ENCODE data around the gene ENTR1. TPM values are rescaled to one million over a fixed set of nuclear protein-coding genes. Genes with fewer than 3 reads are reported as not detected.

The ENTR1 gene
- total and polyA plus RNA-seq, 2 of the 13 experiments (the other 11 are each of a cell fraction or from before 2014, with no cell fraction given): 70.1 to 76.4 TPM

DNA sequence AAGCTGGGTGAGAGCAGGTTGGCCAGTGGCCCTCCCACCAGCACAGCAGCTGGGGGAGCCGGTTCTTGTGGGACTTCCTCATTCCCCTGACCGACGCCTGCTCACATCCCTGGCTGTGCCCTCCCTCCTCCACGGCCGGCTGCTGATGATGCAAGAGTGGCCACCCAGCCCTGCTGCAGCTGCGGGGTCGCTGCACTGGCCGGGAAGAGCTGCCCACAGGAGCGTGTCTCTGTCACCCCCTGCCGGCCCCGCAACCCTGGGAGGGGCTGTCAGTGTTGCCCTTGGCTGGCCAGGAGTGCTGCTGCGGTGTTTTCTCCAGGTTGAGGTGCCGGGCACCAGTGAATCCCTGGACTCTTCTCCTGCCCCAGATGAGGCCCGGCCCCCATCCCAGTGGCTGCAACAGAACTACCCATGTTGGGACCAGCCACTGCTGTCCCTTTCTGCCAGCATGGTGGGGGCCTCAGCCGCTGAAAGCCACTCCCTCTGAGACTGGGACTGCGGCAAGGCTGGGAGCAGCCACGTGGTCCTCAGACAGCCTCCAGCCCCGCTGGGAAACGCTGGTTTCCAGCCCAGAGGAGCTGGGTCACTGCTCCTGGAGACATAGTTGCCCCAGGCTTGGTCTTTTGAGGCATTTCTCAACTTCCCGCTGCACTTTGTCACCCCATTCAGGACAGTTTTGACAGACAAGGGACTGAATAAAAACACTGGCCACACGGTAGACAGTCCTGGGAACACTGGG is 37.7 kb downstream of the ENTR1 start (continued):
- no peak for TF ChIP-seq ZNF484 (CRISPR knock-in tag; IDR thresholded peaks at IDR 0.05; ENCODE audit: borderline replicate concordance, low read depth)
- TF ChIP-seq RCOR2 (CRISPR knock-in tag; IDR thresholded peaks at IDR 0.05): peak; percentile 53; the same call in 1 of the 2 replicates
- TF ChIP-seq, protein P1, sequence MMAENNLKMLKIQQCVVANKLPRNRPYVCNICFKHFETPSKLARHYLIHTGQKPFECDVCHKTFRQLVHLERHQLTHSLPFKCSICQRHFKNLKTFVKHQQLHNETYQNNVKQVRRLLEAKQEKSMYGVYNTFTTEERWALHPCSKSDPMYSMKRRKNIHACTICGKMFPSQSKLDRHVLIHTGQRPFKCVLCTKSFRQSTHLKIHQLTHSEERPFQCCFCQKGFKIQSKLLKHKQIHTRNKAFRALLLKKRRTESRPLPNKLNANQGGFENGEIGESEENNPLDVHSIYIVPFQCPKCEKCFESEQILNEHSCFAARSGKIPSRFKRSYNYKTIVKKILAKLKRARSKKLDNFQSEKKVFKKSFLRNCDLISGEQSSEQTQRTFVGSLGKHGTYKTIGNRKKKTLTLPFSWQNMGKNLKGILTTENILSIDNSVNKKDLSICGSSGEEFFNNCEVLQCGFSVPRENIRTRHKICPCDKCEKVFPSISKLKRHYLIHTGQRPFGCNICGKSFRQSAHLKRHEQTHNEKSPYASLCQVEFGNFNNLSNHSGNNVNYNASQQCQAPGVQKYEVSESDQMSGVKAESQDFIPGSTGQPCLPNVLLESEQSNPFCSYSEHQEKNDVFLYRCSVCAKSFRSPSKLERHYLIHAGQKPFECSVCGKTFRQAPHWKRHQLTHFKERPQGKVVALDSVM (CRISPR knock-in tag; IDR thresholded peaks at IDR 0.05): 0 out of 2 replicates have a peak, but pooled peaks have one; percentile 9
- peak; percentile 76 for TF ChIP-seq SALL1 (CRISPR knock-in tag; IDR thresholded peaks at IDR 0.05)
- no peak for TF ChIP-seq SNAPC2 (CRISPR knock-in tag; IDR thresholded peaks at IDR 0.05)
- TF ChIP-seq ZFP37 (CRISPR knock-in tag; IDR thresholded peaks at IDR 0.05; ENCODE audit: borderline replicate concordance): 0 out of 2 replicates have a peak, but pooled peaks have one; percentile 30
- TF ChIP-seq ZNF350 (CRISPR knock-in tag; IDR thresholded peaks at IDR 0.05; ENCODE audit: borderline replicate concordance, low read depth): 0 out of 2 replicates have a peak, but pooled peaks have one; percentile 22
- no peak for TF ChIP-seq KDM6A (CRISPR knock-in tag; IDR thresholded peaks at IDR 0.05; ENCODE audit: low read depth)
- TF ChIP-seq, protein P2, sequence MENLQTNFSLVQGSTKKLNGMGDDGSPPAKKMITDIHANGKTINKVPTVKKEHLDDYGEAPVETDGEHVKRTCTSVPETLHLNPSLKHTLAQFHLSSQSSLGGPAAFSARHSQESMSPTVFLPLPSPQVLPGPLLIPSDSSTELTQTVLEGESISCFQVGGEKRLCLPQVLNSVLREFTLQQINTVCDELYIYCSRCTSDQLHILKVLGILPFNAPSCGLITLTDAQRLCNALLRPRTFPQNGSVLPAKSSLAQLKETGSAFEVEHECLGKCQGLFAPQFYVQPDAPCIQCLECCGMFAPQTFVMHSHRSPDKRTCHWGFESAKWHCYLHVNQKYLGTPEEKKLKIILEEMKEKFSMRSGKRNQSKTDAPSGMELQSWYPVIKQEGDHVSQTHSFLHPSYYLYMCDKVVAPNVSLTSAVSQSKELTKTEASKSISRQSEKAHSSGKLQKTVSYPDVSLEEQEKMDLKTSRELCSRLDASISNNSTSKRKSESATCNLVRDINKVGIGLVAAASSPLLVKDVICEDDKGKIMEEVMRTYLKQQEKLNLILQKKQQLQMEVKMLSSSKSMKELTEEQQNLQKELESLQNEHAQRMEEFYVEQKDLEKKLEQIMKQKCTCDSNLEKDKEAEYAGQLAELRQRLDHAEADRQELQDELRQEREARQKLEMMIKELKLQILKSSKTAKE (CRISPR knock-in tag; IDR thresholded peaks at IDR 0.05; ENCODE audit: borderline replicate concordance): no peak
- TF ChIP-seq KDM4B (CRISPR knock-in tag; IDR thresholded peaks at IDR 0.05): 0 out of 2 replicates have a peak, but pooled peaks have one; percentile 23
- TF ChIP-seq LCORL (IDR thresholded peaks at IDR 0.05): no peak
- TF ChIP-seq LCORL (CRISPR knock-in tag; IDR thresholded peaks at IDR 0.05): peak; percentile 64
- no peak for TF ChIP-seq ISX (CRISPR knock-in tag; conservative IDR thresholded peaks at IDR 0.05)
- peak; percentile 18; the same call in 1 of the 2 replicates for TF ChIP-seq ZSCAN21 (CRISPR knock-in tag; IDR thresholded peaks at IDR 0.05; ENCODE audit: borderline replicate concordance)
- TF ChIP-seq GABPA (IDR thresholded peaks at IDR 0.05; ENCODE audit: low read depth, low read length): no peak
- TF ChIP-seq GABPA (CRISPR knock-in tag; IDR thresholded peaks at IDR 0.05; ENCODE audit: low read depth): 0 out of 2 replicates have a peak, but pooled peaks have one; percentile 24
- TF ChIP-seq, protein P3, sequence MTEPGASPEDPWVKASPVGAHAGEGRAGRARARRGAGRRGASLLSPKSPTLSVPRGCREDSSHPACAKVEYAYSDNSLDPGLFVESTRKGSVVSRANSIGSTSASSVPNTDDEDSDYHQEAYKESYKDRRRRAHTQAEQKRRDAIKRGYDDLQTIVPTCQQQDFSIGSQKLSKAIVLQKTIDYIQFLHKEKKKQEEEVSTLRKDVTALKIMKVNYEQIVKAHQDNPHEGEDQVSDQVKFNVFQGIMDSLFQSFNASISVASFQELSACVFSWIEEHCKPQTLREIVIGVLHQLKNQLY (CRISPR knock-in tag; IDR thresholded peaks at IDR 0.05): no peak
- peak; percentile 40; the same call in 1 of the 2 replicates for TF ChIP-seq SP5 (CRISPR knock-in tag; IDR thresholded peaks at IDR 0.05; ENCODE audit: borderline replicate concordance, low read depth)
- TF ChIP-seq, protein P4, sequence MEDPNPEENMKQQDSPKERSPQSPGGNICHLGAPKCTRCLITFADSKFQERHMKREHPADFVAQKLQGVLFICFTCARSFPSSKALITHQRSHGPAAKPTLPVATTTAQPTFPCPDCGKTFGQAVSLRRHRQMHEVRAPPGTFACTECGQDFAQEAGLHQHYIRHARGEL (CRISPR knock-in tag; IDR thresholded peaks at IDR 0.05): peak; percentile 98
- no peak for TF ChIP-seq PAX8 (CRISPR knock-in tag; IDR thresholded peaks at IDR 0.05; ENCODE audit: borderline replicate concordance)
- TF ChIP-seq MIER3 (CRISPR knock-in tag; IDR thresholded peaks at IDR 0.05; ENCODE audit: borderline replicate concordance): peak; percentile 55; the same call in 1 of the 2 replicates
- peak; percentile 90 for TF ChIP-seq RAD21 (CRISPR knock-in tag; IDR thresholded peaks at IDR 0.05)
- TF ChIP-seq YEATS4 (CRISPR knock-in tag; IDR thresholded peaks at IDR 0.05; ENCODE audit: borderline replicate concordance): peak; percentile 73
- TF ChIP-seq ZNF263 (CRISPR knock-in tag; IDR thresholded peaks at IDR 0.05): peak; percentile 92
- TF ChIP-seq CHD2 (IDR thresholded peaks at IDR 0.05; ENCODE audit: low read depth, low read length): no peak
- no peak for TF ChIP-seq ZFAT (CRISPR knock-in tag; conservative IDR thresholded peaks at IDR 0.05)
- TF ChIP-seq, protein P5, sequence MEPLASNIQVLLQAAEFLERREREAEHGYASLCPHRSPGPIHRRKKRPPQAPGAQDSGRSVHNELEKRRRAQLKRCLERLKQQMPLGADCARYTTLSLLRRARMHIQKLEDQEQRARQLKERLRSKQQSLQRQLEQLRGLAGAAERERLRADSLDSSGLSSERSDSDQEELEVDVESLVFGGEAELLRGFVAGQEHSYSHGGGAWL (CRISPR knock-in tag; IDR thresholded peaks at IDR 0.05): peak; percentile 61

Measured in HepG2 (cell line).